HepG2 (cell line): ENCODE data around the gene CCDC9B. TPM values are rescaled to one million over a fixed set of nuclear protein-coding genes. Genes with fewer than 3 reads are reported as not detected.

Experiments used
- FIP1L1 ChIP-seq: fragments of 200-400 bp; formaldehyde crosslinking; IDR thresholded peaks from 2 replicates; pipeline ENCODE4 v1.6.1; 2018; ENCODE audit warnings: low read depth, mild to moderate bottlenecking, low read length, moderate library complexity, borderline replicate concordance; ENCODE audit not compliant: insufficient read depth
- HOXA7 ChIP-seq: sonication (generic); formaldehyde crosslinking; IDR thresholded peaks from 2 replicates; pipeline ENCODE4 v1.8.1; 2022; ENCODE audit warnings: mild to moderate bottlenecking, missing genetic modification reagents, moderate library complexity
- KDM2A ChIP-seq: sonication (generic); formaldehyde crosslinking; IDR thresholded peaks from 2 replicates; pipeline ENCODE4 v1.4.0; 2020; ENCODE audit warnings: low read depth, missing genetic modification reagents, borderline replicate concordance
- MED1 ChIP-seq: sonication (generic); formaldehyde crosslinking; IDR thresholded peaks from 2 replicates; pipeline ENCODE4 v1.4.0; 2020; ENCODE audit warnings: missing genetic modification reagents
- NCOA2 ChIP-seq: sonication (generic); formaldehyde crosslinking; IDR thresholded peaks from 2 replicates; pipeline ENCODE4 v1.8.0; 2022; ENCODE audit warnings: inconsistent platforms
- NONO ChIP-seq, 2 experiments: fragments of 450-650 bp in 1 of 2; sonication (generic) in 1 of 2; formaldehyde crosslinking in 1 of 2; IDR thresholded peaks in 1 of 2; conservative IDR thresholded peaks in 1 of 2; 2 replicates each; pipeline versions ENCODE4 v1.6.1 to v1.8.0; 2017 to 2022; ENCODE audit warnings: mild to moderate bottlenecking in 1 of 2, missing genetic modification reagents in 1 of 2, moderate library complexity in 1 of 2
- XBP1 ChIP-seq: sonication (generic); formaldehyde crosslinking; IDR thresholded peaks from 2 replicates; pipeline ENCODE4 v1.5.0; 2020; ENCODE audit warnings: missing genetic modification reagents
- ZFAT ChIP-seq: sonication (generic); formaldehyde crosslinking; conservative IDR thresholded peaks from 2 replicates; pipeline ENCODE4 v1.8.1; 2023; ENCODE audit warnings: missing genetic modification reagents, inconsistent platforms
- ZNF572 ChIP-seq: sonication (generic); formaldehyde crosslinking; IDR thresholded peaks from 2 replicates; pipeline ENCODE4 v1.5.1; 2020; ENCODE audit warnings: mild to moderate bottlenecking, missing genetic modification reagents
- ZNF629 ChIP-seq: sonication (generic); formaldehyde crosslinking; conservative IDR thresholded peaks from 2 replicates; pipeline ENCODE4 v1.5.0; 2020; ENCODE audit warnings: missing genetic modification reagents
- ZNF816 ChIP-seq: sonication (generic); formaldehyde crosslinking; IDR thresholded peaks from 2 replicates; pipeline ENCODE4 v1.8.0; 2022; ENCODE audit warnings: missing genetic modification reagents, mild to moderate bottlenecking, borderline replicate concordance
- polyA plus RNA-seq, 8 experiments: library from polyadenylated mRNA; depleted of rRNA in 3 of 8; stranded (reverse) in 7 of 8; unstranded in 1 of 8; fragments of >200 nt; fragmentation: Illumina TruSeq in 4 of 8; extraction: Trizol in 4 of 8; gene quantifications; 2 replicates each; pipeline versions ENCODE4 v1.2.1 to v1.2.3, GENCODE V29; 2011 to 2016; ENCODE audit warnings: low read depth in 4 of 8, missing spikeins in 1 of 8, mixed read lengths in 1 of 8; ENCODE audit not compliant: insufficient read depth in 1 of 8
- total RNA-seq, 5 experiments: library from RNA; depleted of rRNA; stranded (reverse); fragments of >200 nt; fragmentation: Illumina TruSeq; extraction: Trizol; gene quantifications; 2 replicates each; pipeline ENCODE4 v1.2.3, GENCODE V29; 2016; ENCODE audit warnings: low read depth in 1 of 5
- TF ChIP-seq, protein P1 (sequence below): sonication (generic); formaldehyde crosslinking; IDR thresholded peaks from 2 replicates; pipeline ENCODE4 v1.8.1; 2022; ENCODE audit warnings: mild to moderate bottlenecking, missing genetic modification reagents
- TF ChIP-seq, protein P2 (sequence below), 2 experiments: sonication (generic) in 1 of 2; formaldehyde crosslinking in 1 of 2; IDR thresholded peaks; 2 replicates each; pipeline versions ENCODE4 v1.4.0 to v1.6.1; 2016 to 2020; ENCODE audit warnings: borderline replicate concordance in 1 of 2, low read depth in 1 of 2, mild to moderate bottlenecking in 1 of 2, missing genetic modification reagents in 1 of 2
- TF ChIP-seq, protein P3 (sequence below): sonication (generic); formaldehyde crosslinking; IDR thresholded peaks from 2 replicates; pipeline ENCODE4 v1.8.1; 2023; ENCODE audit warnings: missing genetic modification reagents, inconsistent platforms, borderline replicate concordance
- TF ChIP-seq, protein P4 (sequence below): sonication (generic); formaldehyde crosslinking; IDR thresholded peaks from 2 replicates; pipeline ENCODE4 v1.5.0; 2020; ENCODE audit warnings: mild to moderate bottlenecking, missing genetic modification reagents, moderate library complexity
- TF ChIP-seq, protein P5 (sequence below): sonication (generic); formaldehyde crosslinking; conservative IDR thresholded peaks from 2 replicates; pipeline ENCODE4 v1.8.0; 2022; ENCODE audit warnings: mild to moderate bottlenecking, moderate library complexity, missing genetic modification reagents

The CCDC9B gene
- total and polyA plus RNA-seq, 2 of the 13 experiments (the other 11 are each of a cell fraction or from before 2014, with no cell fraction given) = 0.98 to 1.6 TPM

DNA sequence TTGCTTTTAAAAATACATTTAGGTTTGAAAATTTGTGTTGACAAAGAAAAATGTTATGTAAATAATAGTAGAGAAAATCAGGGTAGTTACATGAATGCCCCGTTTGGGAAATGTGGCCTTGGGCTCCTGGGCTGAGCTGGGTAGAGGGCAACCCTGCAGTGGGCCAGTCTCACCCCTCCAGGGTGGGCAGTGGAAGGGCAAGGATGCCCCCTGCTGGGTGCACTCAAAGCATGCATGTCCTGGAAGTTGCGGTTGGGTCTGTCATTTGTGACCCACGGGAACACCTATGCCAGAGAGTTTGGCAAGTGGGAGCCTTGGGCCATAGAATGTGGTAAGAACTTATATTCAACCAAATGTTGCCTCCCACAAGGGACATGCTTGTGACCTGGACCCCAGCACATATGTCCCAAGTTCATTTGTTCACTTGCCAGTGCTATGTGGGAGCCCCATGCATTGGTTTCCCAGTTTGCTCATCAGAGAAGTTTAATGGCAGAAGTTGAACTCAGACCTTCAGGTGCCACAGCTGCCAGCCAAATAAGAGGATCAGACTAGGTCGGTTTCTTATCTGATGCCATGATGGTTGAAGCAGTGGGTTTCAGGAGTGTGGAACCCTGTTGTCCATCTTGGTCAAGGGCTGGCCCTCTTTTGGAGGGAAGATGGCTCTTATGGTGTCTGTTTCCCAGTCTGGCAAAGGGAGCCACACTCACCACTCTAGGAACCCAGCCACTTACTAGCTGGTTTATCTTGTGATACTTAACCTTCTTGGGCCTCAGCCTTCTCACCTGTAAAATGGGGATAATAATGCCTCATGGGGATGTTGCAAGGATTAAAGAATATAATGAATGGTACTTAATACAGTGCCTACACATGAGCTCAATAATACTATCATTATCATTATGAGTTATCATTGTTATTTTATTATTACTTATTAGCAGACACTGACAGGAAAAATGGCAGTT lies 30.5 kb downstream of the CCDC9B start (continued):
- no peak for TF ChIP-seq ZNF572
- no peak for TF ChIP-seq XBP1 (CRISPR knock-in tag)
- no peak for TF ChIP-seq FIP1L1
- TF ChIP-seq, protein P1, sequence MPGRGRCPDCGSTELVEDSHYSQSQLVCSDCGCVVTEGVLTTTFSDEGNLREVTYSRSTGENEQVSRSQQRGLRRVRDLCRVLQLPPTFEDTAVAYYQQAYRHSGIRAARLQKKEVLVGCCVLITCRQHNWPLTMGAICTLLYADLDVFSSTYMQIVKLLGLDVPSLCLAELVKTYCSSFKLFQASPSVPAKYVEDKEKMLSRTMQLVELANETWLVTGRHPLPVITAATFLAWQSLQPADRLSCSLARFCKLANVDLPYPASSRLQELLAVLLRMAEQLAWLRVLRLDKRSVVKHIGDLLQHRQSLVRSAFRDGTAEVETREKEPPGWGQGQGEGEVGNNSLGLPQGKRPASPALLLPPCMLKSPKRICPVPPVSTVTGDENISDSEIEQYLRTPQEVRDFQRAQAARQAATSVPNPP (CRISPR knock-in tag) = no peak
- no peak for TF ChIP-seq MED1
- TF ChIP-seq ZNF816 (CRISPR knock-in tag) = no peak
- TF ChIP-seq, protein P2, sequence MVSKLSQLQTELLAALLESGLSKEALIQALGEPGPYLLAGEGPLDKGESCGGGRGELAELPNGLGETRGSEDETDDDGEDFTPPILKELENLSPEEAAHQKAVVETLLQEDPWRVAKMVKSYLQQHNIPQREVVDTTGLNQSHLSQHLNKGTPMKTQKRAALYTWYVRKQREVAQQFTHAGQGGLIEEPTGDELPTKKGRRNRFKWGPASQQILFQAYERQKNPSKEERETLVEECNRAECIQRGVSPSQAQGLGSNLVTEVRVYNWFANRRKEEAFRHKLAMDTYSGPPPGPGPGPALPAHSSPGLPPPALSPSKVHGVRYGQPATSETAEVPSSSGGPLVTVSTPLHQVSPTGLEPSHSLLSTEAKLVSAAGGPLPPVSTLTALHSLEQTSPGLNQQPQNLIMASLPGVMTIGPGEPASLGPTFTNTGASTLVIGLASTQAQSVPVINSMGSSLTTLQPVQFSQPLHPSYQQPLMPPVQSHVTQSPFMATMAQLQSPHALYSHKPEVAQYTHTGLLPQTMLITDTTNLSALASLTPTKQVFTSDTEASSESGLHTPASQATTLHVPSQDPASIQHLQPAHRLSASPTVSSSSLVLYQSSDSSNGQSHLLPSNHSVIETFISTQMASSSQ (IDR thresholded peaks at IDR 0.05; ENCODE audit: low read depth) = no peak
- TF ChIP-seq, protein P2 (CRISPR knock-in tag; IDR thresholded peaks at IDR 0.05; ENCODE audit: borderline replicate concordance) = no peak
- TF ChIP-seq, protein P3, sequence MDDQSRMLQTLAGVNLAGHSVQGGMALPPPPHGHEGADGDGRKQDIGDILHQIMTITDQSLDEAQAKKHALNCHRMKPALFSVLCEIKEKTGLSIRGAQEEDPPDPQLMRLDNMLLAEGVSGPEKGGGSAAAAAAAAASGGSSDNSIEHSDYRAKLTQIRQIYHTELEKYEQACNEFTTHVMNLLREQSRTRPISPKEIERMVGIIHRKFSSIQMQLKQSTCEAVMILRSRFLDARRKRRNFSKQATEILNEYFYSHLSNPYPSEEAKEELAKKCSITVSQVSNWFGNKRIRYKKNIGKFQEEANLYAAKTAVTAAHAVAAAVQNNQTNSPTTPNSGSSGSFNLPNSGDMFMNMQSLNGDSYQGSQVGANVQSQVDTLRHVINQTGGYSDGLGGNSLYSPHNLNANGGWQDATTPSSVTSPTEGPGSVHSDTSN (CRISPR knock-in tag) = no peak
- 0 out of 2 replicates have a peak, but pooled peaks have one; percentile 38 for TF ChIP-seq KDM2A (CRISPR knock-in tag)
- TF ChIP-seq, protein P4, sequence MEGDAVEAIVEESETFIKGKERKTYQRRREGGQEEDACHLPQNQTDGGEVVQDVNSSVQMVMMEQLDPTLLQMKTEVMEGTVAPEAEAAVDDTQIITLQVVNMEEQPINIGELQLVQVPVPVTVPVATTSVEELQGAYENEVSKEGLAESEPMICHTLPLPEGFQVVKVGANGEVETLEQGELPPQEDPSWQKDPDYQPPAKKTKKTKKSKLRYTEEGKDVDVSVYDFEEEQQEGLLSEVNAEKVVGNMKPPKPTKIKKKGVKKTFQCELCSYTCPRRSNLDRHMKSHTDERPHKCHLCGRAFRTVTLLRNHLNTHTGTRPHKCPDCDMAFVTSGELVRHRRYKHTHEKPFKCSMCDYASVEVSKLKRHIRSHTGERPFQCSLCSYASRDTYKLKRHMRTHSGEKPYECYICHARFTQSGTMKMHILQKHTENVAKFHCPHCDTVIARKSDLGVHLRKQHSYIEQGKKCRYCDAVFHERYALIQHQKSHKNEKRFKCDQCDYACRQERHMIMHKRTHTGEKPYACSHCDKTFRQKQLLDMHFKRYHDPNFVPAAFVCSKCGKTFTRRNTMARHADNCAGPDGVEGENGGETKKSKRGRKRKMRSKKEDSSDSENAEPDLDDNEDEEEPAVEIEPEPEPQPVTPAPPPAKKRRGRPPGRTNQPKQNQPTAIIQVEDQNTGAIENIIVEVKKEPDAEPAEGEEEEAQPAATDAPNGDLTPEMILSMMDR (CRISPR knock-in tag) = peak; percentile 81
- TF ChIP-seq ZNF629 (CRISPR knock-in tag) = peak; percentile 55; the same call in 1 of the 2 replicates
- TF ChIP-seq ZFAT (CRISPR knock-in tag) = no peak
- TF ChIP-seq, protein P5, sequence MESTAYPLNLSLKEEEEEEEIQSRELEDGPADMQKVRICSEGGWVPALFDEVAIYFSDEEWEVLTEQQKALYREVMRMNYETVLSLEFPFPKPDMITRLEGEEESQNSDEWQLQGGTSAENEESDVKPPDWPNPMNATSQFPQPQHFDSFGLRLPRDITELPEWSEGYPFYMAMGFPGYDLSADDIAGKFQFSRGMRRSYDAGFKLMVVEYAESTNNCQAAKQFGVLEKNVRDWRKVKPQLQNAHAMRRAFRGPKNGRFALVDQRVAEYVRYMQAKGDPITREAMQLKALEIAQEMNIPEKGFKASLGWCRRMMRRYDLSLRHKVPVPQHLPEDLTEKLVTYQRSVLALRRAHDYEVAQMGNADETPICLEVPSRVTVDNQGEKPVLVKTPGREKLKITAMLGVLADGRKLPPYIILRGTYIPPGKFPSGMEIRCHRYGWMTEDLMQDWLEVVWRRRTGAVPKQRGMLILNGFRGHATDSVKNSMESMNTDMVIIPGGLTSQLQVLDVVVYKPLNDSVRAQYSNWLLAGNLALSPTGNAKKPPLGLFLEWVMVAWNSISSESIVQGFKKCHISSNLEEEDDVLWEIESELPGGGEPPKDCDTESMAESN (CRISPR knock-in tag) = 0 out of 2 replicates have a peak, but pooled peaks have one; percentile 32
- TF ChIP-seq NCOA2 = no peak
- no peak for TF ChIP-seq HOXA7 (CRISPR knock-in tag)
- TF ChIP-seq NONO (IDR thresholded peaks at IDR 0.05) = no peak
- TF ChIP-seq NONO (CRISPR knock-in tag; conservative IDR thresholded peaks at IDR 0.05) = no peak
